Measurements from ENCODE around the gene DCAF10.
"Not testable (repeated sequence)": the region's sequence is repeated elsewhere in the genome, so short reads cannot be mapped to it uniquely, and the experiment has no call there.

Gene DCAF10

DNA sequence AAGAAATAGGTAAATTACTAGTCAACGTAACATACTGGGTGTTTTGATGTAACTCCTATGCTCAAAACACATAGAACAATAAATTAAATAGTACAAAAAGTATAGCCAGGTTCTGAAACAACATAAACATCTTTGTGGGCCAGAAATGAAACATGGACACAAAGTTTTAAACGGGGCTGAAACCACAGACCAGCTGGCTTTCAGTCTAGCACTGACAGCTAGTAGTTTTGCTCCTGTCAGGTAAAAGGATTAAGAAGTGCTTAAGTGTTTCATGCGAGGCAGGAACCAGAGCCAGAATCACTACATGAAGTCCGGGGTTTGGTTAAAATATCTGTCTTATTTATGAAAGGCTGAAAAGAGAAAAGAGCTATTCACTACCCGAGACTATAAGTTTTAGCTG lies 19.5 kb downstream of the DCAF10 start:
- TF ChIP-seq EZH2 (IDR thresholded peaks at IDR 0.05; ENCODE audit: borderline replicate concordance, low read length): no peak
- no peak for TF ChIP-seq CTCF (IDR thresholded peaks at IDR 0.05; ENCODE audit: low read length)
- H3K9ac ChIP-seq (ENCODE audit: low read length): no peak overlapping the region
- no peak overlapping the region for H2AFZ ChIP-seq (ENCODE audit: low read length)
- no peaks in the 10 kb centered on the region for H3K9me2 ChIP-seq (ENCODE audit: low read depth, low read length)
- H3K4me3 ChIP-seq (ENCODE audit: low read depth, low read length, poor library complexity, severe bottlenecking): no peak overlapping the region
- H3K79me2 ChIP-seq (ENCODE audit: insufficient read depth, low read length): no peaks in the 10 kb centered on the region
- H3F3A ChIP-seq (ENCODE audit: insufficient read depth, low read length): no peaks in the 10 kb centered on the region; the same call in 1 of the 2 replicates
- H3K9me3 ChIP-seq (ENCODE audit: low read length): no peaks in the 10 kb centered on the region
- H4K20me1 ChIP-seq (ENCODE audit: insufficient read depth, low read length): no peaks in the 10 kb centered on the region
- no peaks in the 10 kb centered on the region for H3K4me1 ChIP-seq (ENCODE audit: insufficient read depth, low read length, severe bottlenecking)
- no peaks in the 10 kb centered on the region for H3K27me3 ChIP-seq (ENCODE audit: insufficient read depth, low read length)
- H3K36me3 ChIP-seq (ENCODE audit: insufficient read depth, low read length): peaks cover 47% of the 10 kb centered on the region
- no peak overlapping the region for H3K4me2 ChIP-seq (ENCODE audit: low read length)
- no peak overlapping the region for H3K27ac ChIP-seq (ENCODE audit: low read depth, low read length, poor library complexity, severe bottlenecking)

GRCh38 chr9:37825174-37825573 lies 24.6 kb downstream of the DCAF10 start:
- not testable (repeated sequence) for H2AFZ ChIP-seq (ENCODE audit: low read length); H3K4me2 ChIP-seq (ENCODE audit: low read length); H4K20me1 ChIP-seq (ENCODE audit: insufficient read depth, low read length); H3K9me2 ChIP-seq (ENCODE audit: low read depth, low read length); H3K27ac ChIP-seq (ENCODE audit: low read depth, low read length, poor library complexity, severe bottlenecking); H3K9ac ChIP-seq (ENCODE audit: low read length); H3F3A ChIP-seq (ENCODE audit: insufficient read depth, low read length); H3K27me3 ChIP-seq (ENCODE audit: insufficient read depth, low read length); H3K79me2 ChIP-seq (ENCODE audit: insufficient read depth, low read length); H3K4me3 ChIP-seq (ENCODE audit: low read depth, low read length, poor library complexity, severe bottlenecking); H3K4me1 ChIP-seq (ENCODE audit: insufficient read depth, low read length, severe bottlenecking); H3K9me3 ChIP-seq (ENCODE audit: low read length)
- H3K36me3 ChIP-seq (ENCODE audit: insufficient read depth, low read length): peaks cover 57% of the 10 kb centered on the region

GRCh38 chr9:37827483-37828165 lies 27.0 kb downstream of the DCAF10 start:
- H3F3A ChIP-seq (ENCODE audit: insufficient read depth, low read length): no peaks in the 10 kb centered on the region
- H3K9me3 ChIP-seq (ENCODE audit: low read length): no peaks in the 10 kb centered on the region
- H3K79me2 ChIP-seq (ENCODE audit: insufficient read depth, low read length): no peaks in the 10 kb centered on the region
- H3K36me3 ChIP-seq (ENCODE audit: insufficient read depth, low read length): peaks cover 43% of the 10 kb centered on the region
- TF ChIP-seq EZH2 (IDR thresholded peaks at IDR 0.05; ENCODE audit: borderline replicate concordance, low read length) (no peak), CTCF (IDR thresholded peaks at IDR 0.05; ENCODE audit: low read length) (no peak)
- H3K4me2 ChIP-seq (ENCODE audit: low read length): no peak overlapping the region
- H2AFZ ChIP-seq (ENCODE audit: low read length): no peak overlapping the region
- no peak overlapping the region for H3K4me3 ChIP-seq (ENCODE audit: low read depth, low read length, poor library complexity, severe bottlenecking)
- no peak overlapping the region for H3K27ac ChIP-seq (ENCODE audit: low read depth, low read length, poor library complexity, severe bottlenecking)
- no peaks in the 10 kb centered on the region for H3K4me1 ChIP-seq (ENCODE audit: insufficient read depth, low read length, severe bottlenecking)
- no peaks in the 10 kb centered on the region for H4K20me1 ChIP-seq (ENCODE audit: insufficient read depth, low read length)
- H3K27me3 ChIP-seq (ENCODE audit: insufficient read depth, low read length): no peaks in the 10 kb centered on the region
- H3K9me2 ChIP-seq (ENCODE audit: low read depth, low read length): no peaks in the 10 kb centered on the region
- H3K9ac ChIP-seq (ENCODE audit: low read length): no peak overlapping the region

- Histone ChIP-seq H3K9me3 (ENCODE audit: low read length) (no peaks in the 10 kb centered on the region), H2AFZ (ENCODE audit: low read length) (no peak overlapping the region), H3K27ac (ENCODE audit: low read depth, low read length, poor library complexity, severe bottlenecking) (no peak overlapping the region), H3K4me1 (ENCODE audit: insufficient read depth, low read length, severe bottlenecking) (no peaks in the 10 kb centered on the region), H3F3A (ENCODE audit: insufficient read depth, low read length) (no peaks in the 10 kb centered on the region), H3K27me3 (ENCODE audit: insufficient read depth, low read length) (no peaks in the 10 kb centered on the region), H3K4me3 (ENCODE audit: low read depth, low read length, poor library complexity, severe bottlenecking) (no peak overlapping the region), H3K9ac (ENCODE audit: low read length) (no peak overlapping the region), H4K20me1 (ENCODE audit: insufficient read depth, low read length) (no peaks in the 10 kb centered on the region), H3K79me2 (ENCODE audit: insufficient read depth, low read length) (no peaks in the 10 kb centered on the region), H3K9me2 (ENCODE audit: low read depth, low read length) (no peaks in the 10 kb centered on the region), H3K4me2 (ENCODE audit: low read length) (no peak overlapping the region), H3K36me3 (ENCODE audit: insufficient read depth, low read length) (peaks cover 10% of the 10 kb centered on the region; the same call in 1 of the 2 replicates)
- TF ChIP-seq CTCF (IDR thresholded peaks at IDR 0.05; ENCODE audit: low read length) (no peak), EZH2 (IDR thresholded peaks at IDR 0.05; ENCODE audit: borderline replicate concordance, low read length) (no peak)
Measured at GRCh38 chr9:37835821-37836220, 35.2 kb downstream of the DCAF10 start.
